ENCODE measurements around the gene RNF121.
"Not testable (repeated sequence)": the region's sequence is repeated elsewhere in the genome, so short reads cannot be mapped to it uniquely, and the experiment has no call there.

Gene RNF121

DNA sequence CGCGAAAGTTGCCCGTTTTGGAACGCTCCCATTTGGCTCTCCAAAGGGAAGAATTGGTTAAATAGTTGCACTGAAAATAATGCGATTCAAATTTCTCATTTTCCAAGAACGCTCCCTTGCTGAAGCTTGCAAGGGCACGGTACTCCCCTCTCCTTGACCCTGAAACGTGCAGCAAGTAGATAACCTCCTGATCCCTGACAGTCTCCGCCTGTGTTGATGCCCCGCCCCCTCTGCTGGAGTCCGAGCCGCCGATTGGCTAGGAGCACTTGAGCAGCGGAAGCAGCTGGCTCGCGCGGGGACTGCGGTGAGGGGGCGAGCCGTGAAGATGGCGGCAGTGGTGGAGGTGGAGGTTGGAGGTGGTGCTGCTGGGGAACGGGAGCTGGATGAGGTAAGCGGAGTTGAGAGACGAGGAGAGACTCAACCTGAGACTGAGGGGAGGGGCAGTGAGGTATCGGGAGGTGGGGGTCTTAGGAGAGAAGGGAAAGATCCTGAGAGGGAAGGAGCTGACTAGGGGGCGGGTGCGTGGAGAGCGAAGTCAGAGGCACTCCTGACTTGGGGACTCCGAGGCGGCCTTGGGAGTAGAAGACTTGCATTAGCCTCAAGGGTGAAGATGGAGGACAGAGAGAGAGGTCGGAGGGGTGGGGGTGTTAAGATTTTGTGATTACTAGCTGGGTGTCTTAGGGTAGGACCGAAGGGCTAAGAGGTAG lies at the start of gene RNF121:
Gene RNF121 (plus strand): TSS at position 310 of the 707 bp plus-strand sequence. CDS start 16 bp downstream, at position 326.
- Histone ChIP-seq H3K9me3 (no peaks in the 10 kb centered on the region), H3K36me3 (replicated peaks) (peaks cover 11% of the 10 kb centered on the region), H3K4me3 (peak within 1 kb of the TSS; percentile 80), H3K27me3 (ENCODE audit: low read depth) (no peaks in the 10 kb centered on the region), H3K4me1 (peaks cover 12% of the 10 kb centered on the region)
- peak; percentile 96 to 99 for DNase-seq (ENCODE audit: low spot score in 2 of 2)
- in situ Hi-C loops (cut with MboI; ENCODE audit: low sequenced_read_pairs) = no loop called here

DNA sequence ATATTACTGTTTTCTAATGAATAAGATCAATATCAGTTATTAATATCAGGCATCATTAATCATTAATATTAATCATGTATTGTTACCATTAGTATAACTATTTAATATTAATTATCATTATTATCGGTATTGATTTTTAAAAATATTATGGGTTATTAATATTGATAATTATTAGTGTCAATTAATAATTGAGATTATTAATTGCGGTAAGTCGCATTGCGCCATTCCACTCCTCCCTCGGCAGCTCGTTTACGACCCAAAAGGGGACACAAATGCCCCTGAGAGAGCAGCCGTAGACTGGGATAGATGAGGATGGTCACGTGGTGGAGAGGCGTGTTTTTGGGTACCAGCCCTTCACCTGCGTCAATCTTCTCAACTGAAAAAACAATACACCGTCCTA lies 43.0 kb upstream of the RNF121 start:
- in situ Hi-C loops (cut with MboI; ENCODE audit: low sequenced_read_pairs) = not testable (repeated sequence)

DNA sequence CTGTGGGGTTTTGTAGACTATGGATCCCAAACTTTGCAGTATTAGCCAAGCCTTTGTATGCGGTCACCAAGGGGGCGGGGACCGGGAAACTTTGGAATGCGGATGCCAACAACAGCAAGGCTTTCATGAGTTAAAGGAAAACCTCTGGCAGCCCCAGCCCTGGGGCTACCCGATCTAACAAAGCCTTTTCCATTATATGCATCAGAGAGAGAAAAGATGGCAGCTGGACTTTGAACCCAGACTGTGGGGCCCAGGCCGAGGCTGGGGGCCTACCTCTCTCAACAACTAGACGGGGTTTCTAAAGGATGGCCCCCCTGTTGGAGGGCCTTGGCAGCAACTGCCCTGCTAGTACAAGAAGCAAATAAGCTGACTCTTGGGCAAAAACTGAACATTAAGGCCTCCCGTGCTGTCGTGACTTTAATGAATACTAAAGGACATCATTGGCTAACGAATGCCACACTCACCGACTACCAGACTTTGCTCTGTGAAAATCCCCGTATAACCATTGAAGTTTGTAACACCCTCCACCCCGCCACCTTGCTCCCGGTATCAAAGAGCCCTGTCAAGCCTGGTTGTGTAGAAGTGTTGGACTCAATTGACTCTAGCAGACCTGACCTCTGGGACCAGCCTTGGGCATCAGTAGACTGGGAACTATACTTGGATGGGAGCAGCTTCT lies 40.4 kb upstream of the RNF121 start:
- H3K9me3 ChIP-seq; in situ Hi-C loops (cut with MboI; ENCODE audit: low sequenced_read_pairs); H3K4me1 ChIP-seq; DNase-seq (ENCODE audit: low spot score in 2 of 2); H3K27me3 ChIP-seq (ENCODE audit: low read depth); H3K36me3 ChIP-seq (replicated peaks); H3K4me3 ChIP-seq: not testable (repeated sequence)

More for the DNA sequence above, 43.0 kb upstream of the RNF121 start:
- not testable (repeated sequence) for H3K27me3 ChIP-seq (ENCODE audit: low read depth); DNase-seq (ENCODE audit: low spot score in 2 of 2); H3K9me3 ChIP-seq; H3K4me3 ChIP-seq; H3K4me1 ChIP-seq; H3K36me3 ChIP-seq (replicated peaks)

DNA sequence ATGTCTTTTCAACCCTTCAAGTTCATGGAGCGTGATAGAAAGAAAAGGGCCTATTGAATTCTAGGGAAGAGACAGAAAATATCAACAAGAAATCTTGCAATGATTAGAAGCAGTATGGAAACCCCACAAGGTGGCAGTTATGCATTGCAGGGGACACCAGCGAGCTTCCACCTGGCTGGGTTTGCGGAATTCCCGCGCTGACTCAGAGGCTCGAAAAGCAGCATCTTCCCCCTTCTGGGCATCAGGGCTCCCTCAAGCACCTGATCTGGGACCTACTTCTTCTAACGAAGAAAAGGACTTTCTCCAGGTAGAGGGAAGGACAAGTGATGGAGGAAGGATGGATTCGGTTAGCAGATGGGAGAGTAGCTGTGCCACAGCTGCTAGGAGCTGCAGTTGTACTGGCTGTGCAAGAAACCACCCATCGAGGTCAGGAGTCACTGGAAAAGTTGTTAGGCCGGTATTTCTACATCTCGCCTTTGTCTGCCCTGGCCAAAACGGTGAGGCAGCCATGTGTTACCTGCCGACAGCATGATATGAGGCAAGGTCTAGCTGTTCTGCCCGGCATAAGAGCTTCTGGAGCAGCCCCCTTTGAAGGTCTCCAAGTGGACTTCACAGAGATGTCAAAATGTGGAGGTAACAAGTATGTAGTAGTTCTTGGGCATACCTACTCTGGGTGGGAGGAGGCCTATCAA lies 39.5 kb upstream of the RNF121 start:
- H3K9me3 ChIP-seq; H3K4me3 ChIP-seq; H3K36me3 ChIP-seq (replicated peaks); H3K4me1 ChIP-seq; DNase-seq (ENCODE audit: low spot score in 2 of 2); in situ Hi-C loops (cut with MboI; ENCODE audit: low sequenced_read_pairs); H3K27me3 ChIP-seq (ENCODE audit: low read depth): not testable (repeated sequence)

DNA sequence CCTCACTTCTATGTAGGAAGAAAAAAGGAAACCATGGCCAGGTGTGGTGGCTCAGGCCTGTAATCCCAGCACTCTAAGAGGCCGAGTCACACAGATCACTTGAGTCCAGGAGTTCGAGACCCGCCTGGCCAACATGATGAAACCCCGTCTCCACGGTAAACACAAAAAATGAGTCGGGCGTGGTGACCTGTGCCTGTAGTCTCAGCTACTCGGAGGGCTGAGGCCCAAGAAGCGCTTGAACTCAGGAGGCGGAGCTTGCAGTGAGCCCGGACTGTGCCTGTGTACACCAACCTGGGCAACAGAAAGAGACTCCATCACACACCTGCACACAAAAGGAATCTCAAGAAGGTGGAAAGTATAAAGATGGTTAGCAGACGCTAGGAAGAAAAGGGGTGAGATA lies 32.9 kb upstream of the RNF121 start:
- Histone ChIP-seq H3K36me3 (replicated peaks) (no peaks in the 10 kb centered on the region), H3K27me3 (ENCODE audit: low read depth) (no peaks in the 10 kb centered on the region), H3K4me1 (no peaks in the 10 kb centered on the region), H3K9me3 (no peaks in the 10 kb centered on the region), H3K4me3 (no peak overlapping the region)
- in situ Hi-C loops (cut with MboI; ENCODE audit: low sequenced_read_pairs) = no loop called here
- no peak for DNase-seq (ENCODE audit: low spot score in 2 of 2)

DNA sequence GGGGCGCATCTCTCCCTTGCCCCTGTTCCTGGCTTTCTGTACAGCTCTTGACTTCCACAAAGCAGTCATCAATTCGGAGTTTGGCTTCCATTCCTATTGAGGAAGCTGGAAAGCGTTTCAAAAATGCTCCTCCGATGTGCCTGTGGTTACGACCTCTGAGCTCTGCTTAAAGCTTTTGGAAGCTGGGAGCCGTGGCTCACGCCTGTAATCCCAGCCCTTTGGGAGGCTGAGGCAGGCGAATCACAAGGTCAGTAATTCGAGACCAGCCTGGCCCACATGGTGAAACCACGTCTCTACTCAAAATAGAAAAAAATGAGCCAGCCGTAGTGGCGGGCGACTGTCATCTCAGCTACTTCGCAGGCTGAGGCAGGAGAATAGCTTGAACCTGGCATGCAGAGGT lies 27.7 kb upstream of the RNF121 start:
- not testable (repeated sequence) for DNase-seq (ENCODE audit: low spot score in 2 of 2); H3K4me1 ChIP-seq

DNA sequence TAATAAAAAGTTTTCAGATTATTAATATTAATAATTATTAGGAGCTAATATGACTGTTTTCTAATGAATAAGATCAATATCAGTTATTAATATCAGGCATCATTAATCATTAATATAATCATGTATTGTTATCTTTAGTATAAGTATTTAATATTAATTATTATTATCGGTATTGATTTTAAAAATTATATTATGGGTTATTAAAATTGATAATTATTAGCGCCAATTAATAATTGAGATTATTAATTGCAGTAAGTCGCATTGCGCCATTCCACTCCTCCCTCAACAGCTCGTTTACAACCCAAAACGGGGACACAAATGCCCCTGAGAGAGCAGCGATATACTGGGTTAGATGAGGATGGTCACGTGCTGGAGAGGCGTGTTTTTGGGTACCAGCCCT lies 20.6 kb upstream of the RNF121 start:
- no peaks in the 10 kb centered on the region for H3K27me3 ChIP-seq (ENCODE audit: low read depth)
- in situ Hi-C loops (cut with MboI; ENCODE audit: low sequenced_read_pairs) = no loop called here
- H3K36me3 ChIP-seq (replicated peaks) = peaks cover 3% of the 10 kb centered on the region; the same call in 1 of the 2 replicates
- H3K4me1 ChIP-seq = no peaks in the 10 kb centered on the region
- no peak for DNase-seq (ENCODE audit: low spot score in 2 of 2)
- H3K9me3 ChIP-seq = no peaks in the 10 kb centered on the region
- H3K4me3 ChIP-seq = no peak overlapping the region

More for the DNA sequence above, 27.7 kb upstream of the RNF121 start:
- H3K9me3 ChIP-seq; H3K36me3 ChIP-seq (replicated peaks); in situ Hi-C loops (cut with MboI; ENCODE audit: low sequenced_read_pairs); H3K27me3 ChIP-seq (ENCODE audit: low read depth); H3K4me3 ChIP-seq: not testable (repeated sequence)

DNA sequence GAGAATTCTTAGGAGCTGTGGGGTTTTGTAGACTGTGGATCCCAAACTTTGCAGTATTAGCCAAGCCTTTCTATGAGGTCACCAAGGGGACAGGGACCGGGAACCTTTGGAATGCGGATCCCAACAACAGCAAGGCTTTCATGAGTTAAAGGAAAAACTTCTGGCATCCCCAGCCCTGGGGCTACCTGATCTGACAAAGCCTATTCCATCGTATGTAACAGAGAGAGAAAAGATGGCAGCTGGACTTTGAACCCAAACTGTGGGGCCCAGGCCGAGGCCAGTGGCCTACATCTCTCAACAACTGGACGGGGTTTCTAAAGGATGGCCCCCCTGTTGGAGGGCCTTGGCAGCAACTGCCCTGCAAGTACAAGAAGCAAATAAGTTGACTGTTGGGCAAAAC lies 18.1 kb upstream of the RNF121 start:
- H3K27me3 ChIP-seq (ENCODE audit: low read depth); H3K4me3 ChIP-seq; DNase-seq (ENCODE audit: low spot score in 2 of 2); in situ Hi-C loops (cut with MboI; ENCODE audit: low sequenced_read_pairs); H3K4me1 ChIP-seq; H3K9me3 ChIP-seq: not testable (repeated sequence)
- peaks cover 16% of the 10 kb centered on the region for H3K36me3 ChIP-seq (replicated peaks)

DNA sequence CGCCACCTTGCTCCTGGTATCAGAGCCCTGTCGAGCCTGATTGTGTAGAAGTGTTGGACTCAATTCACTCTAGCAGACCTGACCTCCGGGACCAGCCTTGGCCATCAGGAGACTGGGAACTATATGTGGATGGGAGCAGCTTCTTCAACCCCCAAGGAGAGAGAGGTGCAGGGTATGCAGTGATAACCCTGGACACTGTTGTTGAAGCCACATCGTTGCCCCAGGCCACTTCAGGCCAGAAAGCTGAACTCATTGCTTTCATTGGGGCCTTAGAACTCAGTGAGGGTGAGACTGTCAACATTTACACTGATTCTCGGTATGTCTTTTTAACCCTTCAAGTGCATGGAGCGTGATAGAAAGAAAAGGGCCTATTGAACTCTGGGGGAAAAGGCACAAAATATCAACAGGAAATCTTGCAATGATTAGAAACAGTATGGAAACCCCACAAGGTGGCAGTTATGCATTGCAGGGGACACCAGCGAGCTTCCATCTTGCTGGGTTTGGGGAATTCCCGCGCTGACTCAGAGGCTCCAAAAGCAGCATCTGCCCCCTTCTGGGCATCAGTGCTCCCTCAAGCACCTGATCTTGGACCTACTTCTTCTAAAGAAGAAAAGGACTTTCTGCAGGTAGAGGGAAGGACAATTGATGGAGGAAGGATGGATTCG lies 17.4 kb upstream of the RNF121 start:
- DNase-seq (ENCODE audit: low spot score in 2 of 2); H3K4me3 ChIP-seq; H3K9me3 ChIP-seq; in situ Hi-C loops (cut with MboI; ENCODE audit: low sequenced_read_pairs); H3K4me1 ChIP-seq; H3K27me3 ChIP-seq (ENCODE audit: low read depth): not testable (repeated sequence)
- peaks cover 23% of the 10 kb centered on the region for H3K36me3 ChIP-seq (replicated peaks)

DNA sequence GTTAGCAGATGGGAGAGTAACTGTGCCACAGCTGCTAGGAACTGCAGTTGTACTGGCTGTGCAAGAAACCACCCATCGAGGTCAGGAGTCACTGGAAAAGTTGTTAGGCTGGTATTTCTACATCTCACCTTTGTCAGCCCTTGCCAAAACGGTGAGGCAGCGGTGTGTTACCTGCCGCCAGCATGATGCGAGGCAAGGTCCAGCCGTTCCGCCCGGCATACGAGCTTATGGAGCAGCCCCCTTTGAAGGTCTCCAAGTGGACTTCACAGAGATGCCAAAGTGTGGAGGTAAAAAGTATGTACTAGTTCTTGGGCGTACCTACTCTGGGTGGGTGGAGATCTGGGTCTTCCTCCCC lies 16.9 kb upstream of the RNF121 start:
- H3K4me3 ChIP-seq; H3K9me3 ChIP-seq; DNase-seq (ENCODE audit: low spot score in 2 of 2); H3K4me1 ChIP-seq; H3K27me3 ChIP-seq (ENCODE audit: low read depth); in situ Hi-C loops (cut with MboI; ENCODE audit: low sequenced_read_pairs): not testable (repeated sequence)
- H3K36me3 ChIP-seq (replicated peaks) = peaks cover 26% of the 10 kb centered on the region

DNA sequence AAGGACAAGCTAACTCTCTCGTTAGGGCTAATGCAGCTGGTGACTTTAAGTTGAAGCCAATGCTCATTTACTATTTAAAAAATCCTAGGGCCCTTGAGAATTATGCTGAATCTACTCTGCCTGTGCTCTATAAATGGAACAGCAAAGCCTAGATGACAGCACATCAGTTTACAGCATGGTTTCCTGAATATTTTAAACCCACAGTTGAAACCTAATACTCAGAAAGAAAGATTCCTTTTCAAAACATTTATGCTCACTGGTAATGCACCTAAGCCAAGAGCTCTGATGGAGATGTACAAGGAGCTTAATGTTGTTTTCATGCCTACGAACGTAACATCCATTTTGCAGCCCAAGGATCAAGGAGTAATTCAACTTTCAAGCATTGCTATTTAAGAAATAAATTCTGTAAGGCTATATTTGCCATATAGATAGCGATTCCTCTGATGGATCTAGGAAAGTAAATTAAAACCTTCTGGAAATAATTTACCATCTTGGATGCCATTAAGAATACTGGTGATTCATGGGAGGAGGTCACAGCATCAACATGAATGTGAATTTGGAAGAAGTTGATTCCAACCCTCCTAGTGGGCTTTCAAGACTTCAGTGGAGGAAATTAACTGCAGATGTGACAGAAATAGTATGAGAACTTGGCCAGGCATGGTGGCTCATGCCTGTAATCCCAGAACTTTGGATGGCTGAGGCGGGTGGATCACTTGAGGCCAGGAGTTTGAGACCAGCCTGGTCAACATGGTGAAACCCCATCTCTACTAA lies 14.9 kb upstream of the RNF121 start:
- no peak for DNase-seq (ENCODE audit: low spot score in 2 of 2)
- H3K4me1 ChIP-seq = no peaks in the 10 kb centered on the region
- H3K9me3 ChIP-seq = no peaks in the 10 kb centered on the region
- in situ Hi-C loops (cut with MboI; ENCODE audit: low sequenced_read_pairs) = no loop called here
- no peaks in the 10 kb centered on the region for H3K27me3 ChIP-seq (ENCODE audit: low read depth)
- H3K36me3 ChIP-seq (replicated peaks) = peaks cover 37% of the 10 kb centered on the region
- H3K4me3 ChIP-seq = no peak overlapping the region

DNA sequence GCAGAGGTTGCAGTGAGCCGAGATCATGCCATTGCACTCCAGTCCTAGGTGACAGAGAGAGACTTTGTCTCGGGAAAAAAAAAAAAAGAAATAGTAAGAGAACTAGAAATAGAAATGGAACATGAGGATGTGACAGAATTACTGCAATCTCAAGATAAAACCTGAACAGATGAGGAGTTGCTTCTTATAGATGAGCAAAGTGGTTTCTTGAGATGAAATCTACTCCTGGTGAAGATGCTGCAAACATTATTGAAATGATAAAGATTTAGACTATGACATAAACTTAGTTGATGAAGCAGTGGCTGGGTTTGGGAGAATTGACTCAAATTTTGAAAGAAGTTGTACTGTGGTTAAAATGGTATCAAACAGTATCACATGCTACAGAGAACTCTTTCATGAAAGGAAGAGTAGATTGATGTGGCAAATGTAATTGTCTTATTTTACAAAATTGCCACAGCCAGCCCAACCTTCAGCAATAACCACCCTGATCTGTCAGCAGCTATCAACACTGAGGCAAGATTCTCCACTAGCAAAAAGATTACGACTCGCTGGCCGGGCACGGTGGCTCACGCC lies 14.1 kb upstream of the RNF121 start:
- DNase-seq (ENCODE audit: low spot score in 2 of 2) = no peak
- no peaks in the 10 kb centered on the region for H3K27me3 ChIP-seq (ENCODE audit: low read depth)
- no peaks in the 10 kb centered on the region for H3K4me1 ChIP-seq
- peaks cover 37% of the 10 kb centered on the region for H3K36me3 ChIP-seq (replicated peaks)
- no peak overlapping the region for H3K4me3 ChIP-seq
- no peaks in the 10 kb centered on the region for H3K9me3 ChIP-seq
- in situ Hi-C loops (cut with MboI; ENCODE audit: low sequenced_read_pairs) = no loop called here

DNA sequence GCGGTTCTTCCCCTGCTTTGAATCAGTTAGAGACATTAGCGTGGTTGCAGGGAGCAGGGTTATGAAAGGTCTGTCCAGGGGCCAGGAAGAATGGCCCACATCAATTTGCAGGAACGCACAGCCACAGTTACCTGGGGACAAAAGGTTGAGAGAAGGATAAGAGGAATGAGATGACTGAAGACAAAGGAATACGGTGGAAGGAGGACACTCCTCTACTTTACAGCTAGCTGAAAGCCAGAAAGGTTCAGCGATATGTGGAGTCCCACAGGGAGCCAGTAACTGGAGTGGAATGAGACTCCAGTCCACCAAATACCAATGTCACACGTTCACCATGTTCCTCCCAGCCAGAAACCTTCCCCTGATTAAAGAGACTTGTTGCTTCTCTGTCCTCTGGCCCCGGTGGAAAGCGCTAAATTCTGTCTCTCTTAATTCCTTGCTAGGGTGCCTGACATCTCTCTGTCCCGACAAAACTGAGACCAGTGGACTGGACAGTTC lies 11.2 kb upstream of the RNF121 start:
- peaks cover 42% of the 10 kb centered on the region for H3K36me3 ChIP-seq (replicated peaks)
- DNase-seq (ENCODE audit: low spot score in 2 of 2) = no peak
- in situ Hi-C loops (cut with MboI; ENCODE audit: low sequenced_read_pairs) = no loop called here
- no peaks in the 10 kb centered on the region for H3K9me3 ChIP-seq
- H3K27me3 ChIP-seq (ENCODE audit: low read depth) = no peaks in the 10 kb centered on the region
- H3K4me3 ChIP-seq = no peak overlapping the region
- no peaks in the 10 kb centered on the region for H3K4me1 ChIP-seq

All from HAP-1 (cell line).